Measurements from ENCODE around the gene ZNF221. TPM values are rescaled to one million over a fixed set of nuclear protein-coding genes. Genes with fewer than 3 reads are reported as not detected.

The ZNF221 gene
- total and polyA plus RNA-seq, 9 of the 15 experiments (the other 6 are each of a cell fraction or from before 2014, with no cell fraction given): 0.32 to 1.4 (median 0.45) TPM

DNA sequence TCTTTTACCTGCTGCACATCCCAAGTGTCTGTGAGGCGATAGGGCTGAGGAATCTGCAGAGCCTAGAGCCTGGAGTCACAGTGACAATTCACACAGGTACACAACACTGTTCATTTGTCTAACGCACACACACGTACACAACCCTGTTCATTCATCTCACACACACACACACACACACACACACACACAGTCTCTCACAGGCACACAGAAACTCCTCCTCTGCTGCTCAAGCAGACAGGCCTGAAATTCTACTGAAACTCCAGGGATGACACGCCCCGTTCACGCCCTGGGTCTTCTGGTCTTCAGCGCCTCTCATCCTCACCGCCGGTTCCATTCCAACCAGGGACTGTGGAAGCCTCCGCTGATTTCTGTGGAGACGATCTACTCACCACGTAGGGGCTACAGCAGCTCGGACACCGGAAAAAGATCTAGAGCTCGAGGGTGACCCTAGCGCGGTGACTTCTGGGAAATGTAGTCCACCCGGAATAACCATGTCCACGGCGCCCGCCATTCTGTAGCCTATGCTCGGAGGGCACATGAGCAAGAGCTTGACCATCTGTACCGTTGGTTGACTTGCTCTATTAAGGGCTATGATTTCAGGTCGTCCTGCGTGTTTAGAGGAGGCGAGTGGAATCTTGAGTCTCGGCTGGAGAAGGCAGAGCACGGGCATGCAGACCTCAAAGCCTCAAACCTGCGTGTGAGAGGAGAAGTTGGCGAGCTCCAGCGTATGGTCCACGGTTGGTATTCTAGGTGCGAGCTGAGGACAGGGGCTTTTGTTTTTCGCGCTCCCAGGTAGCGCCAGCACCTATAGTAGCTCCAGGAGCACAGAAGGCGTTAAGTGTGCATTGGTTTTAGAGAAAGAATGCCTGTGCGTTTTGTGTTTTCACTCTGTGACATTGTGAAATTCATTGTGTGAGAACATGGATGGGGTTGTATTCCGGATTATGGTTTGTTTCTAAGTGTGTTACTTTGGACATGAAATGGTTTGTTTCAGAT lies 49.3 kb upstream of the ZNF221 start (continued):
- TF ChIP-seq, protein P1, sequence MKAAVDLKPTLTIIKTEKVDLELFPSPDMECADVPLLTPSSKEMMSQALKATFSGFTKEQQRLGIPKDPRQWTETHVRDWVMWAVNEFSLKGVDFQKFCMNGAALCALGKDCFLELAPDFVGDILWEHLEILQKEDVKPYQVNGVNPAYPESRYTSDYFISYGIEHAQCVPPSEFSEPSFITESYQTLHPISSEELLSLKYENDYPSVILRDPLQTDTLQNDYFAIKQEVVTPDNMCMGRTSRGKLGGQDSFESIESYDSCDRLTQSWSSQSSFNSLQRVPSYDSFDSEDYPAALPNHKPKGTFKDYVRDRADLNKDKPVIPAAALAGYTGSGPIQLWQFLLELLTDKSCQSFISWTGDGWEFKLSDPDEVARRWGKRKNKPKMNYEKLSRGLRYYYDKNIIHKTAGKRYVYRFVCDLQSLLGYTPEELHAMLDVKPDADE (conservative IDR thresholded peaks at IDR 0.05; ENCODE audit: control insufficient read depth, low read depth, low read length): 0 out of 2 replicates have a peak, but pooled peaks have one; percentile 70
- 0 out of 2 replicates have a peak, but pooled peaks have one; percentile 11 for TF ChIP-seq FOSL1 (tag; conservative IDR thresholded peaks at IDR 0.05)
- no peak for TF ChIP-seq ZNF41 (CRISPR knock-in tag; conservative IDR thresholded peaks at IDR 0.05)
- TF ChIP-seq SRSF3 (IDR thresholded peaks at IDR 0.05; ENCODE audit: insufficient read depth, low read length): no peak
- TF ChIP-seq, protein P2, sequence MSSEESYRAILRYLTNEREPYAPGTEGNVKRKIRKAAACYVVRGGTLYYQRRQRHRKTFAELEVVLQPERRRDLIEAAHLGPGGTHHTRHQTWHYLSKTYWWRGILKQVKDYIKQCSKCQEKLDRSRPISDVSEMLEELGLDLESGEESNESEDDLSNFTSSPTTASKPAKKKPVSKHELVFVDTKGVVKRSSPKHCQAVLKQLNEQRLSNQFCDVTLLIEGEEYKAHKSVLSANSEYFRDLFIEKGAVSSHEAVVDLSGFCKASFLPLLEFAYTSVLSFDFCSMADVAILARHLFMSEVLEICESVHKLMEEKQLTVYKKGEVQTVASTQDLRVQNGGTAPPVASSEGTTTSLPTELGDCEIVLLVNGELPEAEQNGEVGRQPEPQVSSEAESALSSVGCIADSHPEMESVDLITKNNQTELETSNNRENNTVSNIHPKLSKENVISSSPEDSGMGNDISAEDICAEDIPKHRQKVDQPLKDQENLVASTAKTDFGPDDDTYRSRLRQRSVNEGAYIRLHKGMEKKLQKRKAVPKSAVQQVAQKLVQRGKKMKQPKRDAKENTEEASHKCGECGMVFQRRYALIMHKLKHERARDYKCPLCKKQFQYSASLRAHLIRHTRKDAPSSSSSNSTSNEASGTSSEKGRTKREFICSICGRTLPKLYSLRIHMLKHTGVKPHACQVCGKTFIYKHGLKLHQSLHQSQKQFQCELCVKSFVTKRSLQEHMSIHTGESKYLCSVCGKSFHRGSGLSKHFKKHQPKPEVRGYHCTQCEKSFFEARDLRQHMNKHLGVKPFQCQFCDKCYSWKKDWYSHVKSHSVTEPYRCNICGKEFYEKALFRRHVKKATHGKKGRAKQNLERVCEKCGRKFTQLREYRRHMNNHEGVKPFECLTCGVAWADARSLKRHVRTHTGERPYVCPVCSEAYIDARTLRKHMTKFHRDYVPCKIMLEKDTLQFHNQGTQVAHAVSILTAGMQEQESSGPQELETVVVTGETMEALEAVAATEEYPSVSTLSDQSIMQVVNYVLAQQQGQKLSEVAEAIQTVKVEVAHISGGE (CRISPR knock-in tag; IDR thresholded peaks at IDR 0.05): peak in 1 of 3 experiments; percentile 67; a peak in 1 of 6 replicates
- 0 out of 2 replicates have a peak, but pooled peaks have one; percentile 42 for TF ChIP-seq POLR2A (conservative IDR thresholded peaks at IDR 0.05)
- TF ChIP-seq, protein P3, sequence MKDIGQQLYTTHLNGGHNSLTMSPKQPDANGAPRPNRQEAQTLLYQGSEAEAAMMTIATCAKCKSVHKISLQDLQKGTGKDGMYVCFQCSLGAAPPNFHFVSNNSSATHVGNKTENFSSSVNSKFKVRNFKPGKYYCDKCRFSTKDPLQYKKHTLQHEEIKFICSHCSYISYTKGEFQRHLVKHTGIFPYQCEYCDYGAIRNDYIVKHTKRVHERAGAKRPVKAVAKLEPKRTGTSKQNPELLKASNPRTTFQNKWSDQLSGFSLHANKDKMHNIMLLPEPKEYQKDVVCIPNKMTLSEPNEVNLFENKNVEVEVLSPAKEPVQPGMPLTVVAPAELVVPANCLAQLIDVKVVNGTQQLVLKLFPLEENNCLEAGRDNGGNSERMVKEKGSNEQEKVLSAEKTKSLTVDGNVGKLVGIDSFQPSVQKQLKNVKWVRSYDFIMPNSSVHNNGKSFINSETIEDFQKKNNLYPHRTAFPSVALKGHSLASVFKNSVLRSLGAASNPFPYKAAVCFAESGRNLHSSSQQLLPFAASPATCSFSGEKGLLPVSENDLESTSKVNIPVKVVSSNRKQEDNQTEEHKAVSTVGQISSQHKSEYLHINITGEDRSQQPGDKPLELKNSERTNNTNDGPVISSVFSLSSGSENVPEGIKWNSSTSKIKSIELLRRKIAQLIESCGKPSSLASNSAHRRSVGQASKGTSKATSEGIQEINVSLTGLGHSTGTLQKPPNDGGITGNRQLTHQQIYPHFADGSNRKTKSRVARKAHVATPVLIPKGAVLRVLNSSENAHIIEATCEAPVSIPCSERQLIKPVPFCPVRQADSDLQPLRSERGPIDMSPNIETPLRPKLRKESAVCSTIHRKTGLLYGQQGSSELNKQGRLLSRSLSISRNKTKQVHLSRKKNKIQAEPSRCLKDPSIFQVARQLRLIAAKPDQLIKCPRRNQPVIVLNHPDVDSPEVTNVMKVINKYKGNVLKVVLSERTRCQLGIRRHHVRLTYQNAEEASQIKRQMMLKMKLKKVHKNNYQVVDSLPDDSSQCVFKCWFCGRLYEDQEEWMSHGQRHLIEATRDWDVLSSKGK (CRISPR knock-in tag; IDR thresholded peaks at IDR 0.05): no peak
- peak; percentile 94 for TF ChIP-seq L3MBTL2 (IDR thresholded peaks at IDR 0.05)
- TF ChIP-seq, protein P4, sequence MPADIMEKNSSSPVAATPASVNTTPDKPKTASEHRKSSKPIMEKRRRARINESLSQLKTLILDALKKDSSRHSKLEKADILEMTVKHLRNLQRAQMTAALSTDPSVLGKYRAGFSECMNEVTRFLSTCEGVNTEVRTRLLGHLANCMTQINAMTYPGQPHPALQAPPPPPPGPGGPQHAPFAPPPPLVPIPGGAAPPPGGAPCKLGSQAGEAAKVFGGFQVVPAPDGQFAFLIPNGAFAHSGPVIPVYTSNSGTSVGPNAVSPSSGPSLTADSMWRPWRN (IDR thresholded peaks at IDR 0.05; ENCODE audit: low read depth): no peak
- peak; percentile 30; the same call in 1 of the 2 replicates for TF ChIP-seq EP400 (IDR thresholded peaks at IDR 0.05)
- no peak for TF ChIP-seq MEF2A (IDR thresholded peaks at IDR 0.05; ENCODE audit: control insufficient read depth, low read depth, low read length)
- TF ChIP-seq, protein P5, sequence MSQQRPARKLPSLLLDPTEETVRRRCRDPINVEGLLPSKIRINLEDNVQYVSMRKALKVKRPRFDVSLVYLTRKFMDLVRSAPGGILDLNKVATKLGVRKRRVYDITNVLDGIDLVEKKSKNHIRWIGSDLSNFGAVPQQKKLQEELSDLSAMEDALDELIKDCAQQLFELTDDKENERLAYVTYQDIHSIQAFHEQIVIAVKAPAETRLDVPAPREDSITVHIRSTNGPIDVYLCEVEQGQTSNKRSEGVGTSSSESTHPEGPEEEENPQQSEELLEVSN (IDR thresholded peaks at IDR 0.05; ENCODE audit: borderline replicate concordance in 1 of 2, extremely low read depth in 1 of 2, insufficient read depth in 1 of 2, insufficient read length in 1 of 2, low read depth in 1 of 2, low read length in 1 of 2, poor library complexity in 1 of 2, severe bottlenecking in 1 of 2): peak; percentile 47 to 78
